ENCODE results near the gene ZDHHC14. TPM values are rescaled to one million over a fixed set of nuclear protein-coding genes. Genes with fewer than 3 reads are reported as not detected.

ZDHHC14 gene
- total and polyA plus RNA-seq, 2 experiments from 2014 or later = 3.0 to 7.4 TPM

DNA sequence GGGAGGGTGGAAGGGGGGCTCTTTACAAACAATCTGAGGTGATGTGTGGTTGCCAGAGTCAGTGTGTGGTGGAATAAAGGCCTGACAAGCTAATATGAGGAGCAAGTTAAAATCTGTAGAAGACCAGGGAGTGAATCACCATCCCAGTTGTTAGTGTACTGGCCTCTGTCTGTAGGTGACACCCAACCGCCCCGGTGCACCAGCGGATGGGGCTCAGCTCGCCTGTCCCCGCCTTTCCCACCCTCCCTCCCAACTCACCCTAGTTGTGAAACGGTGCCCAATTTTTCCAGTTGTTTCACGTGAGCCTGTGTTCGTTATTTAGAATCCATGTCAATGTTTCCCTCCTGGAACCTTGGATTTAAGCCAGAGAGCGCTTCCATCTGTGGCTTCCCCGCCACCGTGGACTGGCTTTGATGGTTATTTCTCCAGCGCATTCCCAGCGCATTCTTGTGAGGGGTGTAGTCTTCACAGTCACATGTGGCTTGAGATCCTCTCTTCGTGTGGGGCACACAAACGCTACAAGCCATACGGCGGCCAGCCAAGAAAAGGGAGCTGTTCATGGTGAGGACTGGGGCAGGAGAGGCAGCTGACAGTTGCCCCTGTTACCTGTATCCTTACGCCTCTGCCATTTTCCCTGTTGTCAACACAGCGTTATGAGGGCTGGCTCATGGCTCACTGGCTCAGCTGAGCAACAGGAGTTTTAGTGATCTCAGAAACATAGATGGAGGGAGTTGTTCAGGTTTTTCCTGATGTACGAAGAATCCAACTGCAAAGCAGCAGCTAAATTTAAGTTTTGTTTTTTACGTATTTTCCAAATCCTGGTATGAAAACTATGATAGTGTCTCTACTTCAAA lies 137.6 kb downstream of the ZDHHC14 start:
- Histone ChIP-seq H3K4me1 (ENCODE audit: insufficient read depth) (peaks cover 27% of the 10 kb centered on the region), H3K79me2 (replicated peaks; ENCODE audit: insufficient read depth) (no peaks in the 10 kb centered on the region), H2AFZ (no peak overlapping the region; the same call in 1 of the 2 replicates), H3K4me2 (no peak overlapping the region), H3K27ac (ENCODE audit: low read depth) (no peak overlapping the region), H4K20me1 (replicated peaks; ENCODE audit: insufficient read depth) (no peaks in the 10 kb centered on the region), H3K9me2 (ENCODE audit: insufficient read depth) (no peaks in the 10 kb centered on the region), H3K36me3 (ENCODE audit: insufficient read depth) (no peaks in the 10 kb centered on the region), H3K4me3 (no peak overlapping the region), H3K27me3 (ENCODE audit: insufficient read depth) (no peaks in the 10 kb centered on the region), H3F3A (replicated peaks; ENCODE audit: low read depth) (no peaks in the 10 kb centered on the region)
- no peak overlapping the region for H3K27ac Mint-ChIP-seq
- DNase-seq (ENCODE audit: low spot score) = peak; percentile 22
- TF ChIP-seq, protein P1, sequence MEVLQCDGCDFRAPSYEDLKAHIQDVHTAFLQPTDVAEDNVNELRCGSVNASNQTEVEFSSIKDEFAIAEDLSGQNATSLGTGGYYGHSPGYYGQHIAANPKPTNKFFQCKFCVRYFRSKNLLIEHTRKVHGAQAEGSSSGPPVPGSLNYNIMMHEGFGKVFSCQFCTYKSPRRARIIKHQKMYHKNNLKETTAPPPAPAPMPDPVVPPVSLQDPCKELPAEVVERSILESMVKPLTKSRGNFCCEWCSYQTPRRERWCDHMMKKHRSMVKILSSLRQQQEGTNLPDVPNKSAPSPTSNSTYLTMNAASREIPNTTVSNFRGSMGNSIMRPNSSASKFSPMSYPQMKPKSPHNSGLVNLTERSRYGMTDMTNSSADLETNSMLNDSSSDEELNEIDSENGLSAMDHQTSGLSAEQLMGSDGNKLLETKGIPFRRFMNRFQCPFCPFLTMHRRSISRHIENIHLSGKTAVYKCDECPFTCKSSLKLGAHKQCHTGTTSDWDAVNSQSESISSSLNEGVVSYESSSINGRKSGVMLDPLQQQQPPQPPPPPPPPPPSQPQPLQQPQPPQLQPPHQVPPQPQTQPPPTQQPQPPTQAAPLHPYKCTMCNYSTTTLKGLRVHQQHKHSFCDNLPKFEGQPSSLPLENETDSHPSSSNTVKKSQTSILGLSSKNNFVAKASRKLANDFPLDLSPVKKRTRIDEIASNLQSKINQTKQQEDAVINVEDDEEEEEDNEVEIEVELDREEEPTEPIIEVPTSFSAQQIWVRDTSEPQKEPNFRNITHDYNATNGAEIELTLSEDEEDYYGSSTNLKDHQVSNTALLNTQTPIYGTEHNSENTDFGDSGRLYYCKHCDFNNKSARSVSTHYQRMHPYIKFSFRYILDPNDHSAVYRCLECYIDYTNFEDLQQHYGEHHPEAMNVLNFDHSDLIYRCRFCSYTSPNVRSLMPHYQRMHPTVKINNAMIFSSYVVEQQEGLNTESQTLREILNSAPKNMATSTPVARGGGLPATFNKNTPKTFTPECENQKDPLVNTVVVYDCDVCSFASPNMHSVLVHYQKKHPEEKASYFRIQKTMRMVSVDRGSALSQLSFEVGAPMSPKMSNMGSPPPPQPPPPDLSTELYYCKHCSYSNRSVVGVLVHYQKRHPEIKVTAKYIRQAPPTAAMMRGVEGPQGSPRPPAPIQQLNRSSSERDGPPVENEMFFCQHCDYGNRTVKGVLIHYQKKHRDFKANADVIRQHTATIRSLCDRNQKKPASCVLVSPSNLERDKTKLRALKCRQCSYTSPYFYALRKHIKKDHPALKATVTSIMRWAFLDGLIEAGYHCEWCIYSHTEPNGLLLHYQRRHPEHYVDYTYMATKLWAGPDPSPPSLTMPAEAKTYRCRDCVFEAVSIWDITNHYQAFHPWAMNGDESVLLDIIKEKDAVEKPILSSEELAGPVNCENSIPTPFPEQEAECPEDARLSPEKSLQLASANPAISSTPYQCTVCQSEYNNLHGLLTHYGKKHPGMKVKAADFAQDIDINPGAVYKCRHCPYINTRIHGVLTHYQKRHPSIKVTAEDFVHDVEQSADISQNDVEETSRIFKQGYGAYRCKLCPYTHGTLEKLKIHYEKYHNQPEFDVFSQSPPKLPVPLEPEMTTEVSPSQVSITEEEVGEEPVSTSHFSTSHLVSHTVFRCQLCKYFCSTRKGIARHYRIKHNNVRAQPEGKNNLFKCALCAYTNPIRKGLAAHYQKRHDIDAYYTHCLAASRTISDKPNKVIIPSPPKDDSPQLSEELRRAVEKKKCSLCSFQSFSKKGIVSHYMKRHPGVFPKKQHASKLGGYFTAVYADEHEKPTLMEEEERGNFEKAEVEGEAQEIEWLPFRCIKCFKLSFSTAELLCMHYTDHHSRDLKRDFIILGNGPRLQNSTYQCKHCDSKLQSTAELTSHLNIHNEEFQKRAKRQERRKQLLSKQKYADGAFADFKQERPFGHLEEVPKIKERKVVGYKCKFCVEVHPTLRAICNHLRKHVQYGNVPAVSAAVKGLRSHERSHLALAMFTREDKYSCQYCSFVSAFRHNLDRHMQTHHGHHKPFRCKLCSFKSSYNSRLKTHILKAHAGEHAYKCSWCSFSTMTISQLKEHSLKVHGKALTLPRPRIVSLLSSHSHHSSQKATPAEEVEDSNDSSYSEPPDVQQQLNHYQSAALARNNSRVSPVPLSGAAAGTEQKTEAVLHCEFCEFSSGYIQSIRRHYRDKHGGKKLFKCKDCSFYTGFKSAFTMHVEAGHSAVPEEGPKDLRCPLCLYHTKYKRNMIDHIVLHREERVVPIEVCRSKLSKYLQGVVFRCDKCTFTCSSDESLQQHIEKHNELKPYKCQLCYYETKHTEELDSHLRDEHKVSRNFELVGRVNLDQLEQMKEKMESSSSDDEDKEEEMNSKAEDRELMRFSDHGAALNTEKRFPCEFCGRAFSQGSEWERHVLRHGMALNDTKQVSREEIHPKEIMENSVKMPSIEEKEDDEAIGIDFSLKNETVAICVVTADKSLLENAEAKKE (CRISPR knock-in tag; IDR thresholded peaks at IDR 0.05) = no peak
- TF ChIP-seq EZH2phosphoT487 (IDR thresholded peaks at IDR 0.05; ENCODE audit: unreplicated experiment) (no peak), EZH2 (IDR thresholded peaks at IDR 0.05; ENCODE audit: low read depth, unreplicated experiment) (no peak), ZNF114 (CRISPR knock-in tag; IDR thresholded peaks at IDR 0.05) (no peak), NANOG (IDR thresholded peaks at IDR 0.05; ENCODE audit: borderline replicate concordance) (no peak), ZNF331 (CRISPR knock-in tag; IDR thresholded peaks at IDR 0.05; ENCODE audit: low read depth) (no peak)
- TF ChIP-seq, protein P2, sequence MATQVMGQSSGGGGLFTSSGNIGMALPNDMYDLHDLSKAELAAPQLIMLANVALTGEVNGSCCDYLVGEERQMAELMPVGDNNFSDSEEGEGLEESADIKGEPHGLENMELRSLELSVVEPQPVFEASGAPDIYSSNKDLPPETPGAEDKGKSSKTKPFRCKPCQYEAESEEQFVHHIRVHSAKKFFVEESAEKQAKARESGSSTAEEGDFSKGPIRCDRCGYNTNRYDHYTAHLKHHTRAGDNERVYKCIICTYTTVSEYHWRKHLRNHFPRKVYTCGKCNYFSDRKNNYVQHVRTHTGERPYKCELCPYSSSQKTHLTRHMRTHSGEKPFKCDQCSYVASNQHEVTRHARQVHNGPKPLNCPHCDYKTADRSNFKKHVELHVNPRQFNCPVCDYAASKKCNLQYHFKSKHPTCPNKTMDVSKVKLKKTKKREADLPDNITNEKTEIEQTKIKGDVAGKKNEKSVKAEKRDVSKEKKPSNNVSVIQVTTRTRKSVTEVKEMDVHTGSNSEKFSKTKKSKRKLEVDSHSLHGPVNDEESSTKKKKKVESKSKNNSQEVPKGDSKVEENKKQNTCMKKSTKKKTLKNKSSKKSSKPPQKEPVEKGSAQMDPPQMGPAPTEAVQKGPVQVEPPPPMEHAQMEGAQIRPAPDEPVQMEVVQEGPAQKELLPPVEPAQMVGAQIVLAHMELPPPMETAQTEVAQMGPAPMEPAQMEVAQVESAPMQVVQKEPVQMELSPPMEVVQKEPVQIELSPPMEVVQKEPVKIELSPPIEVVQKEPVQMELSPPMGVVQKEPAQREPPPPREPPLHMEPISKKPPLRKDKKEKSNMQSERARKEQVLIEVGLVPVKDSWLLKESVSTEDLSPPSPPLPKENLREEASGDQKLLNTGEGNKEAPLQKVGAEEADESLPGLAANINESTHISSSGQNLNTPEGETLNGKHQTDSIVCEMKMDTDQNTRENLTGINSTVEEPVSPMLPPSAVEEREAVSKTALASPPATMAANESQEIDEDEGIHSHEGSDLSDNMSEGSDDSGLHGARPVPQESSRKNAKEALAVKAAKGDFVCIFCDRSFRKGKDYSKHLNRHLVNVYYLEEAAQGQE (IDR thresholded peaks at IDR 0.05; ENCODE audit: unreplicated experiment) = no peak
- TF ChIP-seq, protein P3, sequence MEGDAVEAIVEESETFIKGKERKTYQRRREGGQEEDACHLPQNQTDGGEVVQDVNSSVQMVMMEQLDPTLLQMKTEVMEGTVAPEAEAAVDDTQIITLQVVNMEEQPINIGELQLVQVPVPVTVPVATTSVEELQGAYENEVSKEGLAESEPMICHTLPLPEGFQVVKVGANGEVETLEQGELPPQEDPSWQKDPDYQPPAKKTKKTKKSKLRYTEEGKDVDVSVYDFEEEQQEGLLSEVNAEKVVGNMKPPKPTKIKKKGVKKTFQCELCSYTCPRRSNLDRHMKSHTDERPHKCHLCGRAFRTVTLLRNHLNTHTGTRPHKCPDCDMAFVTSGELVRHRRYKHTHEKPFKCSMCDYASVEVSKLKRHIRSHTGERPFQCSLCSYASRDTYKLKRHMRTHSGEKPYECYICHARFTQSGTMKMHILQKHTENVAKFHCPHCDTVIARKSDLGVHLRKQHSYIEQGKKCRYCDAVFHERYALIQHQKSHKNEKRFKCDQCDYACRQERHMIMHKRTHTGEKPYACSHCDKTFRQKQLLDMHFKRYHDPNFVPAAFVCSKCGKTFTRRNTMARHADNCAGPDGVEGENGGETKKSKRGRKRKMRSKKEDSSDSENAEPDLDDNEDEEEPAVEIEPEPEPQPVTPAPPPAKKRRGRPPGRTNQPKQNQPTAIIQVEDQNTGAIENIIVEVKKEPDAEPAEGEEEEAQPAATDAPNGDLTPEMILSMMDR (conservative IDR thresholded peaks at IDR 0.05; ENCODE audit: low read depth in 2 of 2) = no peak
- TF ChIP-seq, protein P4, sequence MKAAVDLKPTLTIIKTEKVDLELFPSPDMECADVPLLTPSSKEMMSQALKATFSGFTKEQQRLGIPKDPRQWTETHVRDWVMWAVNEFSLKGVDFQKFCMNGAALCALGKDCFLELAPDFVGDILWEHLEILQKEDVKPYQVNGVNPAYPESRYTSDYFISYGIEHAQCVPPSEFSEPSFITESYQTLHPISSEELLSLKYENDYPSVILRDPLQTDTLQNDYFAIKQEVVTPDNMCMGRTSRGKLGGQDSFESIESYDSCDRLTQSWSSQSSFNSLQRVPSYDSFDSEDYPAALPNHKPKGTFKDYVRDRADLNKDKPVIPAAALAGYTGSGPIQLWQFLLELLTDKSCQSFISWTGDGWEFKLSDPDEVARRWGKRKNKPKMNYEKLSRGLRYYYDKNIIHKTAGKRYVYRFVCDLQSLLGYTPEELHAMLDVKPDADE (IDR thresholded peaks at IDR 0.05) = no peak
- H3K4me1 Mint-ChIP-seq = peaks cover 24% of the 10 kb centered on the region
- no peaks in the 10 kb centered on the region for H3K36me3 Mint-ChIP-seq (ENCODE audit: low read depth)
- no peak overlapping the region for H3K4me3 Mint-ChIP-seq
- no peaks in the 10 kb centered on the region for H3K9me3 Mint-ChIP-seq
- peak; percentile 20; the same call in 1 of the 3 replicates for ATAC-seq
- peaks cover 8% of the 10 kb centered on the region for H3K27me3 Mint-ChIP-seq (ENCODE audit: insufficient read depth, low read depth, poor library complexity)
